ENCODE measurements around the gene IQGAP2. TPM values are rescaled to one million over a fixed set of nuclear protein-coding genes. Genes with fewer than 3 reads are reported as not detected.

The IQGAP2 gene
- total and polyA plus RNA-seq, 9 of the 15 experiments (the other 6 are each of a cell fraction or from before 2014, with no cell fraction given) = 8.7 to 23.2 (median 17.4) TPM

DNA sequence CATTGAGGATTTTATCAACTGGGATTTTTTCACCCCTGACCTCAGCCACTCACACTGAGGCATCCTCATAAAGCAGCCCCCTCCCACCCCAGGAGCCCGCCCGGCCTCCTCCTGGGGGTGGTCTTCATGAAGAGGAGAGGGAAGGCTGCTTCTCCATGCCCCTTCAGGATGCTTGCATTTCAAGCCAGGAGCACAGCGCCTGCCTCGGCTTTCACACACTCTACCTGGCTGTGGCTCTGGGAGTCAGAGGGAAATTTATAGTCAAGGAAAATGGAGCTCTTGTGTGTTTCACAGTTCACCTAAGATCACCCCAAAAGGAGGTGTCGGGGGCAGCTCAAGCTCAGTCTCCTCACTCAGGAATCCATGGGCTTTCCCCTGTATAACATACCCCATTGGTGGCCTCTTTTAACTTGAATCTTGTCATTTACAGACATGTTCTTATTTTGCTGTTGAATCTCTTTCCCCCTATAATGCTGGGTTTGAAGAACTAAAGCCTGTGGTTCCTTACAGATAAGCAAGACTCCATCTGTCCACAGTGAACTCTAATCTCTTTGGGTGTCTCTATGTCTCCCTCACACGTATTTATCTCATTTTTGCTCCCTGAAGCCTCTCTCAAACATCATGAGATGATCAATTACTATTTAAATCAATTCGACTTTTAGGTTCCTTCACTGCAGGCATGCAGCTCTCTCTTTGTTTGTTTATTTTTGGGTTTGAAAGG is 22.6 kb upstream of the IQGAP2 start:
- in situ Hi-C loops (cut with MboI) (no loop called here), intact Hi-C loops (cut with micrococcal nuclease) (no loop called here)
- Histone ChIP-seq H3K9me1 (ENCODE audit: control insufficient read depth, insufficient read depth, low read length) (no peaks in the 10 kb centered on the region), H4K20me1 (replicated peaks; ENCODE audit: control insufficient read depth, insufficient read depth, low read length) (no peaks in the 10 kb centered on the region), H3K27me3 (ENCODE audit: control insufficient read depth in 2 of 2, insufficient read depth in 2 of 2, low read length in 2 of 2) (no peaks in the 10 kb centered on the region), H3K4me2 (ENCODE audit: insufficient read depth, low read length) (no peak overlapping the region; the same call in 1 of the 2 replicates), H2AFZ (ENCODE audit: low read depth, low read length) (no peak overlapping the region), H3K36me3 (ENCODE audit: control insufficient read depth, insufficient read depth, low read length) (no peaks in the 10 kb centered on the region), H3K79me2 (ENCODE audit: control insufficient read depth, insufficient read depth, low read length) (no peaks in the 10 kb centered on the region), H3K27ac (ENCODE audit: extremely low read depth, low read depth, low read length) (no peak overlapping the region), H3K4me1 (replicated peaks in 1 of 2; ENCODE audit: control insufficient read depth in 2 of 2, insufficient read depth in 2 of 2, low read length in 2 of 2) (peaks cover 5 to 22% of the 10 kb centered on the region in 2 experiments; a peak in 3 of 5 replicates), H3K9ac (ENCODE audit: insufficient read depth in 1 of 2, low read depth in 2 of 2, low read length in 2 of 2) (peak overlapping the region in 1 of 2 experiments; percentile 31; a peak in 1 of 4 replicates), H3K4me3 (no peak overlapping the region), H3K9me3 (replicated peaks; ENCODE audit: control insufficient read depth, insufficient read depth, low read depth, low read length) (no peaks in the 10 kb centered on the region)
- BruUV-seq (replicated peaks) = no TSS peak
- ChIA-PET POLR2A (interaction anchor here (0.5 kb wide), 1 partner anchor 199 kb away, joined by 3 read pairs; no protein-coding TSS in a partner anchor), CTCF (ENCODE audit: low intra/inter-chr PET ratio) (no interaction called here)
- ATAC-seq = peak; percentile 58
- 25% methylated on average over 7 of the region's 7 CpGs for WGBS (ENCODE audit: insufficient coverage, low coverage, missing lambda C conversion rate)
- TF ChIP-seq CBFA2T3 (IDR thresholded peaks at IDR 0.05) = peak; percentile 59
- TF ChIP-seq TCF3 (CRISPR knock-in tag; IDR thresholded peaks at IDR 0.05) = 0 out of 2 replicates have a peak, but pooled peaks have one; percentile 23
- peak; percentile 23; the same call in 1 of the 2 replicates for TF ChIP-seq TAL1 (IDR thresholded peaks at IDR 0.05)
- no peak for TF ChIP-seq RBM25 (IDR thresholded peaks at IDR 0.05; ENCODE audit: low read depth, low read length, severe bottlenecking)
- no peak for TF ChIP-seq THRAP3 (IDR thresholded peaks at IDR 0.05; ENCODE audit: borderline replicate concordance)
- TF ChIP-seq MIER1 (IDR thresholded peaks at IDR 0.05; ENCODE audit: low read depth) = no peak
- TF ChIP-seq MEIS2 (IDR thresholded peaks at IDR 0.05; ENCODE audit: partially characterized antibody) = peak; percentile 13
- TF ChIP-seq E2F1 (CRISPR knock-in tag; IDR thresholded peaks at IDR 0.05) = no peak
- TF ChIP-seq RBFOX2 (IDR thresholded peaks at IDR 0.05; ENCODE audit: low read depth, low read length) = no peak
- TF ChIP-seq, protein P1, sequence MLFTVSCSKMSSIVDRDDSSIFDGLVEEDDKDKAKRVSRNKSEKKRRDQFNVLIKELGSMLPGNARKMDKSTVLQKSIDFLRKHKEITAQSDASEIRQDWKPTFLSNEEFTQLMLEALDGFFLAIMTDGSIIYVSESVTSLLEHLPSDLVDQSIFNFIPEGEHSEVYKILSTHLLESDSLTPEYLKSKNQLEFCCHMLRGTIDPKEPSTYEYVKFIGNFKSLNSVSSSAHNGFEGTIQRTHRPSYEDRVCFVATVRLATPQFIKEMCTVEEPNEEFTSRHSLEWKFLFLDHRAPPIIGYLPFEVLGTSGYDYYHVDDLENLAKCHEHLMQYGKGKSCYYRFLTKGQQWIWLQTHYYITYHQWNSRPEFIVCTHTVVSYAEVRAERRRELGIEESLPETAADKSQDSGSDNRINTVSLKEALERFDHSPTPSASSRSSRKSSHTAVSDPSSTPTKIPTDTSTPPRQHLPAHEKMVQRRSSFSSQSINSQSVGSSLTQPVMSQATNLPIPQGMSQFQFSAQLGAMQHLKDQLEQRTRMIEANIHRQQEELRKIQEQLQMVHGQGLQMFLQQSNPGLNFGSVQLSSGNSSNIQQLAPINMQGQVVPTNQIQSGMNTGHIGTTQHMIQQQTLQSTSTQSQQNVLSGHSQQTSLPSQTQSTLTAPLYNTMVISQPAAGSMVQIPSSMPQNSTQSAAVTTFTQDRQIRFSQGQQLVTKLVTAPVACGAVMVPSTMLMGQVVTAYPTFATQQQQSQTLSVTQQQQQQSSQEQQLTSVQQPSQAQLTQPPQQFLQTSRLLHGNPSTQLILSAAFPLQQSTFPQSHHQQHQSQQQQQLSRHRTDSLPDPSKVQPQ (CRISPR knock-in tag; IDR thresholded peaks at IDR 0.05; ENCODE audit: borderline replicate concordance) = no peak
- no peak for TF ChIP-seq RB1 (IDR thresholded peaks at IDR 0.05; ENCODE audit: low read depth)
- no peak for TF ChIP-seq ZNF140 (CRISPR knock-in tag; IDR thresholded peaks at IDR 0.05)
- TF ChIP-seq CBFA2T2 (conservative IDR thresholded peaks at IDR 0.05) = 0 out of 2 replicates have a peak, but pooled peaks have one; percentile 37
- 0 out of 2 replicates have a peak, but pooled peaks have one; percentile 32 for TF ChIP-seq ARID1B (IDR thresholded peaks at IDR 0.05)
- TF ChIP-seq LARP7 (IDR thresholded peaks at IDR 0.05) = no peak
- peak in 1 of 4 experiments; percentile 27 for DNase-seq (ENCODE audit: extremely low read depth in 1 of 4, low spot score in 3 of 4)
- FAIRE-seq = no peak
